Choroid plexus epithelial cell (primary cell): ENCODE results near the gene R3HCC1L.
A peak's percentile ranks its signal among the peaks of the same experiment; 100 is the strongest.
"Not testable (repeated sequence)": the region's sequence is repeated elsewhere in the genome, so short reads cannot be mapped to it uniquely, and the experiment has no call there.

Experiments used
- DNase-seq: peaks from one replicate; pipeline ENCODE4 v3.0.0-alpha.2; 2010; ENCODE audit warnings: low read depth
- H3K4me3 ChIP-seq: 2 replicates; pipeline ENCODE4 v1.5.1; 2011; ENCODE audit warnings: low read depth, mild to moderate bottlenecking, control low read depth, low read length, moderate library complexity
- CTCF ChIP-seq: conservative IDR thresholded peaks from 2 replicates; pipeline ENCODE4 v1.5.1; 2011; ENCODE audit warnings: low read depth, mild to moderate bottlenecking, control low read depth, inconsistent platforms, low read length, moderate library complexity

R3HCC1L gene

GRCh38 chr10:98172495-98172894 lies 38.0 kb downstream of the R3HCC1L start:
- no peak for DNase-seq
- no peak overlapping the region for H3K4me3 ChIP-seq
- no peak for TF ChIP-seq CTCF

- no peak for DNase-seq
- no peak for TF ChIP-seq CTCF
Observed at GRCh38 chr10:98173260-98173659, 38.8 kb downstream of the R3HCC1L start.

GRCh38 chr10:98182351-98182915 lies 48.0 kb downstream of the R3HCC1L start:
- DNase-seq, result not testable (repeated sequence)

More at GRCh38 chr10:98173260-98173659, 38.8 kb downstream of the R3HCC1L start:
- H3K4me3 ChIP-seq, result no peak overlapping the region

GRCh38 chr10:98186681-98187080 lies 52.2 kb downstream of the R3HCC1L start:
- TF ChIP-seq CTCF, result no peak
- peak; percentile 7 for DNase-seq
- no peak overlapping the region for H3K4me3 ChIP-seq

More at GRCh38 chr10:98182351-98182915, 48.0 kb downstream of the R3HCC1L start:
- not testable (repeated sequence) for H3K4me3 ChIP-seq

GRCh38 chr10:98190773-98191172 lies 56.3 kb downstream of the R3HCC1L start:
- DNase-seq, H3K4me3 ChIP-seq: not testable (repeated sequence)

- no peak for DNase-seq
- no peak overlapping the region for H3K4me3 ChIP-seq
- TF ChIP-seq CTCF, result no peak
Observed at GRCh38 chr10:98193037-98193436, 58.6 kb downstream of the R3HCC1L start.

GRCh38 chr10:98194633-98195032 lies 60.2 kb downstream of the R3HCC1L start:
- no peak for TF ChIP-seq CTCF
- DNase-seq, result no peak
- H3K4me3 ChIP-seq, result no peak overlapping the region

- peak; percentile 8 for DNase-seq
- no peak for TF ChIP-seq CTCF
- H3K4me3 ChIP-seq, result no peak overlapping the region
Observed at GRCh38 chr10:98195120-98195519, 60.7 kb downstream of the R3HCC1L start.
